Measurements from ENCODE around the gene ATF2.
"Not testable (repeated sequence)": the region's sequence is repeated elsewhere in the genome, so short reads cannot be mapped to it uniquely, and the experiment has no call there.

Gene ATF2

DNA sequence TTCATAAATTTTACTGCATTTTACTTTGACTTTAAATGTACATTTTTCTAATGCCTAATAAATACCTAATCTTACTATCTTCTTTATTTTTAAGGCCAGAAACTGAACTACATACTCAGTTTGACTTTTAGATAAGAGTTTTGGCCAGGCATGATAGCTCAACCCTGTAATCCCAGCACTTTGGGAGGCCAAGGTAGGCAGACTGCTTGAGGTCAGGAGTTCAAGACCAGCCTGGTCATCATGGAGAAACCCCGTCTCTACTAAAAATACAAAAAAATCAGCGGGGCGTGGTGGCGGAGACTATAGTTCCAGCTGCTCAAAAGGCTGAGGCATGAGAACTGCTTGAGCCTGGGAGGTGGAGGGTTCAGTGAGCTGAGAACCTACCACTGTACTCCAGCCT, 9.1 kb downstream of the ATF2 start:
- DNase-seq, result no peak

DNA sequence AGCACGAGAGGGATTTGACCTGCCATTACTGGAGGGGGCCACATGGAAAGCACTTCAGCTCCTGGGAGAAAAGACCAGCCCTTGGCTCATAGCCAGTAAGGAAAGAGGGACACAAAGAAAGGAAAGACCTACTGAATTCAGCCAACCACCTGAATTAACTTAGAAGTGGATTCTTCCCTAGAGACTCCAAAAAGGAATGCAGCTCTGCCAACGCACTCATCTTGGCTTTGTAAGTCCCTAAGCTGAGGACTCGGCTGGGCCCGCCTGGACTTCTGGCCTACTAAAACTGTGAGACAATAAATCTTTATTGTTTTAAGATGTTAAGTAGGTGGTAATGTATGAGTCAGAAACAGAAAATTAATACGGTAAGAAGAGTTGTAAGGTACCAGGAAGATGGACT, 11.5 kb downstream of the ATF2 start:
- no peak for DNase-seq

DNA sequence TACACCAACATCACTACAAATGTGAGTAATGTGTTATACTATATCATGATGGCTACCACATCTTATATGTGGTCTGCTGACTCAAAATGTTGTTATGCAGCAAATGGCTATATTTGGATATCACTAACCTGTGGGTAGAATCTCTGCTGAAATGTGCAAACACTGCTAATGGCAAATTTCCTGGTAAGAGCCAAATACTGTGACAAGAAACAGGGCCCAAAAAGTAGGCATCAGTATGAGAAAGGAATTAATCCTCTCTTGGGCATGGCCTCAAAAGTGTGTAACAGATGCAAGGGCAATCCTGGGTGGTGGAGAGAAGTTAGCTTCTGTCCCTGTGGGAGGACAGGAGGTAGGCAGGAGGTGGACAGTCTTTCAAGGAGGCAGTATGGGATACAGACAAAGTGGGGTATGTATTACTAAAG, 13.3 kb downstream of the ATF2 start:
- DNase-seq, result no peak

DNA sequence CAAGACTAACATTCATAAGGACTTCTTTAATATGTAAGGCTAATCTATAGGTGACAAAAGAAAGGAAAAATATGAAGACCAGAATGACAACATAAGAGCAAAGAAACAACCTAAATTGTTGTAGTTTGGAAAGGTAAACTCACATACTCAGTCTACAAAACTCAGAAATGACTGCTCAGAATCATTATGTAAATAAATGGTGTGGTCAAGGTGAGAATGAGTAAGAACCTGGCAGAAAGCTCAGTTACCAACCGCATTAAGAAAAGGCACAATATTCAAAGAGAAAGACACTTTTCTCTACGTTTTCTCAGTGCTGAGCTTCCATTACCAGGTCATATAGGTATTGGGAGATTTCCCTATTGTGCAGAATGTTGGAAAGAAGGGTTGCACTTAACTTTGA, 15.8 kb downstream of the ATF2 start:
- DNase-seq, result no peak

DNA sequence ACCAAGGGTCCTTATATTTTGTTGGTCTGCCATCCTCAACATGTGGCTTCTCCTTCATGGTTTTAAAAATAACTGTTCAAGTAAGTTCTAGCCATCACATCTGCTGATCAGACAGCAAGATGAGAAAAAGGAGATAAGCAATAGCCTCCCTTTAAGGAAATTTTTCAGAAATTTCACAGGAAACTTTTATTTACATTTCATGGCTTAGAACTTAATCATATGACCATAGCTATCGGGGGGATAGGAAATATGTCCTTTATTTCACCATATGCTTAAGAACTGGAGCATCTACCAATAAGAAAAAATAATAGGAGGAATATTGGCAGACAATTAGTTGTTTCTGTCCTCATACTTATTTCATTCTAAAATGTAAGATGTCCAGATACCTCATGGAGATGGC, 16.2 kb downstream of the ATF2 start:
- no peak for DNase-seq

DNA sequence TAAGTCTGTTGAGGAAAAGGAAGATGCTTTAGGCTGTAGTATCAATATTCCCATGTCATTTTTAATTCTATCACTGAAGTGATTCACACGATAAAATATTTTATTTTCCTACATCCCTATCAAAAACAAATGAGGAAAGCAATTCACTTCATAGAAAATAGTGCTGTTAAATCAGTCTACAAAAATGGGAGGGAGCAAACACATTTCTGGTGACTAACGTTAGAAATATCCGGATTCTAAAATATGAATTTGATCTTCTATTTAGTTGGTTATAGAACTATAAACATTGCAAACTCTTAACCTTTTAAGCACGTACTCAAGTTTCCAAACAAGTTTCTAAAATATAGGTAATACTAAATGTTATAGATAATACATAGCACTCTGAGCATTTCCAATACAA, 20.8 kb downstream of the ATF2 start:
- DNase-seq, result no peak

DNA sequence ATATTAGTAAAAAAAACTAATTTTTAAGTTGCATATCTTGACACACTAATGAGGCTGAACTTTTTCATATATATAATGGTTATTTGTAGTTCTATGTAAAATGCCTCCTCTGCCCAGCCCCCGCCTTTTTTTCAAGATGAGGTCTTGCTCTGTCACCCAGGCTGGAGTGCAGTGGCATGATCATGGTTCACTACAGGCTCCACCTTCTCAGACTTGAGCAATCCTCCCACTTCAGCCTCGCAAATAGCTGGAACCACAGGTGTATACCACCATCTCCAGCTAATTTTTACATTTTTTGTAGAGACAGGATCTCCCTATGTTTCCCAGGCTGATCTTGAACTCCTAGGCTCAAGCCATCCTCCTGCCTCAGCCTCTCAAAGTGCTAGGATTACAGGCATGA, 24.3 kb downstream of the ATF2 start:
- DNase-seq, result no peak

DNA sequence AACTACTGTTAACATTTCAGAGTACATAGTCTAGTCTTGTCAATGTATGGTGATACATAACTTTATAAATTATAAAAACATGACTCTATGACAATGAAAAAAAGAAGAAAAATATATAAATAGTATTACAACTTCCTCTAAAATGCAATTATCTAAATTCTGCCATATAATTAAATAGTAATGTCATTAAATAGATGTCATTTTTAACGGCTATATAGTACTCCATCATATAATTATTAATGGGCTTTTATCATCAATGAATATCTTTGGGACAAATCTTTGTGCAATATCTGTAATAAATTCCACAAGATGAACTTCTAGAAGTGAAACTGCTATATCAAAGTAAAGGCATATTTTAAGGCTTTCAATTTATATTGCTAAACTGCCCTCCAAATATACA, 24.8 kb downstream of the ATF2 start:
- no peak for DNase-seq

DNA sequence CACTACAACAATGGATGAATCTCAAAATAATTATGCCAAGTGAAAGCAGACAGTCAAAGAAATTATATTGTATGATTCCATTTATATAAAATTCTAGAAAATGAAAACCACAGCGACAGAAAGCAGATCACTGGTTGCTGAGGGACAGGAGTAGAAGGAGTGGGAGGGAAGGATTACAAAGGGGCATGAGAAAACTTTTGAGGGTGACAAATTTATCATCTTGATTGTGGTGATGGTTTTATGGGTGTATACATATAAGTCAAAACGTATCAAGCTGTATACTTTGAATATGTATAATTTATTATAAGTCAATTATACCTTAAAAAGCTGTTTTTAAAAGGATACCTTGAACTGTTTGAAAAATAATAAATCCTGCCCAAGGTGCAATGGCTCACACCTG, 27.7 kb downstream of the ATF2 start:
- no peak for DNase-seq

DNA sequence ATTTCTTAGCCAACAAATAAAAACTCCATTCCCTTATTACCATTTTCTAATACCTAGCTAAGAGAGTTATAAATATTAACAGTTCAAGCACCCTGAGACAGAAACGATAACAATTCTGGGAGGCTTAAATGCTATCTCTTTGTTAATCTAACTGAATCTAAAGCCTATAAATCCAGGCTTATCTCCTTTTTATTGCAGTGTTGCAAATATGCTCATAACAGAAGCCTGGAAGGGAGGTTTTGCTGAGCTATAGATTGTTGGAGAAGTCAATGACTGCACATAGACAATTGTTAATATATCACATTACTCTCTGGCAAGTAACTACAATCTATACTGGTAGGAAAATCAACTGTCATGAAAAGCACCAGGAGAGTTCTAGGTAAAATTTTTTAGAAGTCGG, 30.2 kb downstream of the ATF2 start:
- no peak for DNase-seq

DNA sequence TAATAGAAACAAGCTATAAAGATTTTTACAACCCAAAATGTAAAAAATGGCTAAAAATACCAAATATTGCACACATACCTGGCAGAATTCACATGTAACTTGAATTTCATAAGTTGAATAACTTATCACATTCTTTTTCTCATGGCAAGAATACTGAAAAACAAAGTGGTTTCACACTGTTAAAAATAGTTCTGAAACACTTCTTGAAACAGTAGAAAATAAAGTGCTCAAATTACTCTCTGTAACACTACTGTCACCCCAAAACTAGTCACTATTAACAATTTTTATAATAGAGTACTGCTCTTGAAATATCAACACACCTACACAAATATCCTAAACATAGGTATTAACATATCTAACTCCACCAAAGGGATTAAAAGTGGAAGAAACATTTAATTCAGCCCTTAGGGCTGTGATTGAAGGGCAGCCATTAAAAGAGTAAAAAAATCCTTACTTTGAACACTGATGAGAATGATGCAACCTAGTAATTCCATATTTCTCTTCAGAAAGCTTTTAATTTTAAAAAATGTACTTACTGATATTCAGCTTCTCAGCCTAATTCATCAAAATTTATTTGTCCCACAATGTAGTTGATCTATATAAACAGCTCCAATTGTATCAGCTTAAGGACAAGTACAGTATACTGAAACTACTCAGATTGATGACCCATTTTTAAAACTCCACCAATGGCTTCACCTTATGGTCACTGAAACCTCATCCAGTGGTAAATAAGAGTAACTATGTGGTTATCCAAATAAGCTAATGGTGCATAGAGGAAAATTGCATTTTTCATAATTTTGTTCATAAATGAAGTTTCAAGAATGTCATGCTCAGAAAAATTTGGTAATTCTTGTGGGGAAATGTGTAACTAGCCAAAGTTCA, 31.4 kb downstream of the ATF2 start:
- DNase-seq, result no peak

DNA sequence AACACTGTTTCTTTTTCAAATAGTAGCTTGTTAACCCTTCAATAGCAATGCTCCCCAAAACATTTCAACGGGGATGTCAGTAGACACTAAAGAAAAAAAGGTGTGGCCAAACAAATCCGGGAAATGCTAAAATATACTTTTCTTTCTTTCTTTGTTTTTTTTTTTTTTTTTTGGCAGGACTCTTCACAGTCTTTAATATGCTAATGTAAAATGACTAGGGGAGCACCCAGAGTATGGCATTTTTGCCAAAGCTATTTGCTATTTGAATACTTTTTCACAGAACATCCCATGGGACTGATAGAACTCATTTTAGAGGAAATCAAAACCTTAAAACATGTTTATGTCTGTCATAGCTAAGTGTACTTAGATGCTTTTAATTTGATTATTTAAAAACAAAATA, 32.1 kb downstream of the ATF2 start:
- DNase-seq, result no peak

DNA sequence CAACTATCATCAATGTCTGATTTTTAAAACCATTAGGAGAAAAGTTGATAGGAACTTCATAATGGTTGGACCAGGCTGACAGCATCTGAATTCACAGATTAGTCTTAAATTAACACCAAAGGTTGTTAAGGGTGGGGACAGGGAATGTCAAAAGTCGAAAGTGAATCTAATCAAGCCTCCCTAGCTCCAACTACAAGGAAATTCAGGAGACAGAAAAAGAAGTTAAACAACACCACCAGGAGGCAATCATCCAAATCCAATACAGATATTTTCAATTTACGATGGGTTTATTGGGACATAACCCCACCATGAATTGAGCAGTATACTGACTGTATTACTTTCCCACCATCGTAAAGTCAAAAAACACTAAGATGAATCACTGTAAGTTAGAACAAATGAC, 32.8 kb downstream of the ATF2 start:
- DNase-seq, result no peak

DNA sequence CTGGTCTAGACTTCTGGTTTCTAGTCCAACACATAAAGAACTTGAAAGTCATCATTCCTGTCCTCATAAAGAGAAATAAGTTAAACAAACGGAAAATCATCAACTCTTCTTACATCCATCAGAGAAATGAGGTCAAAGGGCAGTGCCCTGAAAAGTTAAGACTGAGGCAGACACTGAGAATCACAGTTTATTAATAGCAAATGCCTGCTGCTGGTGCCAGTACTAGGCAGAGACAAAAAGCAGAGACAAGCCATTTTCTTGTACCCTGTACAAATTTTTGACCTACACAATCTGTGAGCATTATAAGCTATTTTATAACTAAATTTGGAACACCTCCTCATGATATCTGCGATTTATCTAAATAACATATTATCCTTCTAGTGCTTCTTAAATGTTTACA, 36.8 kb downstream of the ATF2 start:
- DNase-seq, result no peak

DNA sequence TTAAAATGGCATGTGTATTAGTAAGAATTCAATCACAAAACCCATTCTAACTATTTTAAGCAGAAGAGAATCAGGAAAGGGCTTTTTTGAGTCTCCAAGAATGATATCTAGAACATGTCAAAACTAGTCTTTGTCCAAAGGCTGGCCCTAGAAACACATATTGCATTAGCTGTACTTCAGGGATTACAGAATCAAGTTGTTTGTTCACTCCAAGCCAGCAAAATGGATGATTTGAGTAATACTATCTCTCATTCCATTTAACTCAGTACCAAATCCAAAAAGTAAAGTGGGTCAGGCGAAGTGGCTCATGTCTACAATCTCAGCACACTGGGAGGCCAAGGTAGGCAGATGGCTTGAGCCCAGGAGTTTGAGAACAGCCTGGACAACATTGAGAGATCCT, 41.3 kb downstream of the ATF2 start:
- DNase-seq, result no peak

DNA sequence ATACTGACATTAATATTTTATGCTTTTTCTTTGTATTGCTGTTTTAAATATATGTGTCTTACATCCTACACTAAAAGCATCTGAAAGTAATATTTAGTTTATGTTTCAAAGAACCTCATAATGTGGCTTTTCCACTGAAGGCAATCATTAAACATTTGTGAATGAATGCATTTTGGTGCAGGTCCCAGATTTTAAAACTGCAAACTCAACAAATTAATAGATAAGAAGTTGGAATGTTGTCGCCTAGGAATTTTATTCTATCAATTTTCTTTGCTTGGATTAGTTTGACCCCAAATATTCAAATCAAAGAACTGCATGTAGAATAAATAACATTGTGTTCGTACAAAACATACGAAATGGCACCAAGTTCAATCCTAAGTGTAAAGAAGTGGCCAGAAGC, 44.7 kb downstream of the ATF2 start:
- no peak for DNase-seq

DNA sequence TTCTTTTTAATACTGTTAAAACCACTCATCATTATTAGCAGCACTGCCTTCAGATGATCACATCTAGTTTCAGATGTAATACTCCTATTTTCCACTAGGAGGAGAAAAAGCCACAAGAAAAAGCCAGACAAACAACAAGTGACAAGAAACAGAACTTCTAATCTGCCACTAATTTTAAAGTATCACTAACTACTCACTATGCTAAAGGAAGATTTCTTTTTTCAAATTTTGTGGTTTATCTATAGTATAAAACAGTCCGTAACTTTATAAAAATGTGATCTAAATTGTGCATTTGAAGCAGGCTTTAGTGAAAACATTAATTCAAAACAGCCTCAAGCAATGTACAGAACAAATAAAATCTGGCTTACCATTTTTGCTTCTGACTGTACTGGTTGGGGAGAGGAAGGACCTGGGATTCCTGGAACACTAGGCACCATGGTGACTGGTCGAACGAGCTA, 56.8 kb downstream of the ATF2 start:
- DNase-seq, result no peak

DNA sequence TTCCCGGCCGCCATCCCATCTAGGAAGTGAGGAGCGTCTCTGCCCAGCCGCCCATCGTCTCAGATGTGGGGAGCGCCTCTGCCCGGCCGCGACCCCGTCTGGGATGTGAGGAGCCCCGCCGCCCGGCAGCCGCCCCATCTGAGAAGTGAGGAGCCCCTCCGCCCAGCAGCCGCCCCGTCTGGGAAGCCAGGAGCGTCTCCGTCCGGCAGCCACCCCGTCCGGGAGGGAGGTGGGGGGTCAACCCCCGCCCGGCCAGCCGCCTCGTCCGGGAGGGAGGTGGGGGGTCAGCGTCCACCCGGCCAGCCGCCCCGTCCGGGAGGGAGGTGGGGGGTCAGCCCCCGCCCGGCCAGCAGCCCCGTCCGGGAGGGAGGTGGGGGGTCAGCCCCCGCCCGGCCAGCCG, 59.9 kb downstream of the ATF2 start:
- DNase-seq, result not testable (repeated sequence)

DNA sequence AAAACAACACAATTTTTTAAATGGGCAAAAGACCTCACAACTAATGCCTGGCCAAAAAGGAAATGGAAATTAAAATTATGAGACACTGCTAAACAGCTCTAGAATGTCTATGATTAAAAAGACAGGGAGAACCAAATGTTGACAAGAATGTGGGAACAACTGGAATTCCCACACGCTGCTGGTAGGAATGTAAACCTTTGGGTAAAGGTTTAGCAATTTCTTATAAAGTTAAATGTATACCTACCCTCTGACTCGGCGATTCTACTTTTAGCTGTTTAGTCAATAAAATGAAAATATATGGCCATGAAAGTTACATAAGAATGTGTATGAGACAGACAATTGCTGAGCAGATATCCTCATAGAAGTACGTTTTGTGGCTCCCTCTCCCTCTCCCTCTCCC, 60.9 kb downstream of the ATF2 start:
- DNase-seq, result no peak

DNA sequence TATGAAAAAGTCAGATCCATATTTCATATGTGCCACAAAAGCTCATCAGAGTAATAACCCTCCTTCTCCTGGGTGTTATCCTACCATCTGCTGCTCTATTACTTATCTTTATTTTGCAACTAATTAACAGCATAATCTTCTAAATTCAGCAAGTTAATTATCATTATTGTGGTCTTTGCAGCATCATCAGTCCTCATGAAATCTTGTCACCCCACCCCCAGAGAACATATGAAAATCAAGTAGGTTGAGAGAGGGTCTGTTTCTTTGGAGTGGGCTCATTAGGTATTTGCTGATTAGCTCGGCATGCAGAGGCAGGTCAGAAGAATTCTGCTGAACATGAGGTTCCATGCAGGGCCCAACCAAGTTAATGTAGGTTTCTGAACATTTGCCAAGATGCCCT, 64.8 kb downstream of the ATF2 start:
- no peak for DNase-seq

DNA sequence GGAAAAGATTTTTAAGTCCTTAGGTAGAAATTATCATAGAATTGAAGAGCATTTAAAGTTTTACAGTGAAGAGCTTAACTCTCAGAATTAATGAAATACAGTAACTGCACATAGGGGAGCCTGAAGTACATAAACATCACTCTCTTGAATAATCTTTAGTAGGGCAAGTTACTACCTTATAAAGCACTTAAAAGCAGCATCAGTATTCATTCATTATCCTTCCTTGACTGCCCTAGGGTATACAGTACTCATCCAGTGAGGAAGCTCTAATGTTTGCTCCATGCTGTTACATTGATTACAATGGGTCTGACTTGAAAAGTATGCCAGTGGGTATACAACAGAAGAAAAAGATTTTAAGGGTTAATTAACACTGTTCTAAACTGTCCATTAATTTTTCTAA, 66.5 kb downstream of the ATF2 start:
- DNase-seq, result no peak

DNA sequence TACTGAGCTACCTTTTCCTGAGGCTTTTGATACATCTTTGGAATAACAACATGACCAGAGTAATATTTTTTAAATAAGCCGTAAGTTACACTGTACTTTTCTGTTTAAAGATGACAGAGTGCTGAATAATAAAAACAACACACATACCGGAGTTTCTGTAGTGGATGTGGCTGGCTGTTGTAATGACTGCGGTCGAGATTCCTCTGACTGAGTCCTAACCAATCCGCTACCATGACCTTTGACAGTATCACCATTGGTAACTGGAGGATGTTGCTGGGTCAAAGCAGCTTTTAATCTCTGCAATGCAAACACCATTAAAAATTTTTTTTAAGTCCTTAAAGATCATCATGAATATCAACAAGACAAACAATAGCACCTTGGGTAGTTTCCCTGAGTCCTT, 70.7 kb downstream of the ATF2 start:
- no peak for DNase-seq

DNA sequence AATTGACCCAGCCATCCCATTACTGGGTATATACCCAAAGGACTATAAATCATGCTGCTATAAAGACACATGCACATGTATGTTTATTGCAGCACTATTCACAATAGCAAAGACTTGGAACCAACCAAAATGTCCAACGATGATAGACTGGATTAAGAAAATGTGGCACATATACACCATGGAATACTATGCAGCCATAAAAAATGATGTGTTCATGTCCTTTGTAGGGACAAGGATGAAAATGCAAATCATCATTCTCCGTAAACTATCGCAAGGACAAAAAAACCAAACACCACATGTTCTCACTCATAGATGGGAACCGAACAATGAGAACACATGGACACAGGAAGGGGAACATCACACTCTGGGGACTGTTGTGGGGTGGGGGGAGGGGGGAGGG, 83.9 kb downstream of the ATF2 start:
- not testable (repeated sequence) for DNase-seq

DNA sequence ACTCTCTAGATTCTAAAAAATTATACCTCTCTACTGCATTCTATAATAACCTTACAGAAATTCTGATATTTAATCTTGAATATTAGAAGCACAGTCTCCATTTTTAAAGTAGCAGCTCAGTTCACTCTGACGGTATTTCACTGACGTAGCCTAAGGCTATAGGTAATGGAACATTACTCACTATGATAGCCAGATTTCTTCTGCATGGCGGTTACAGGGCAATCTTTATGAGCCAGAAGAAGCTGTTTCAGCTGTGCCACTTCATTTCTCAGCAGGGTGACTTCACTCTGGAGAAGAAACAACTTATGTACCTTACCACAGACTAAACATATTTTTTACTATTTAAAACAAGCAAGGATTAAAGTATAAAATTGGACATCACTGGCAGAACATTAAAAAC, 87.5 kb downstream of the ATF2 start:
- no peak for DNase-seq

DNA sequence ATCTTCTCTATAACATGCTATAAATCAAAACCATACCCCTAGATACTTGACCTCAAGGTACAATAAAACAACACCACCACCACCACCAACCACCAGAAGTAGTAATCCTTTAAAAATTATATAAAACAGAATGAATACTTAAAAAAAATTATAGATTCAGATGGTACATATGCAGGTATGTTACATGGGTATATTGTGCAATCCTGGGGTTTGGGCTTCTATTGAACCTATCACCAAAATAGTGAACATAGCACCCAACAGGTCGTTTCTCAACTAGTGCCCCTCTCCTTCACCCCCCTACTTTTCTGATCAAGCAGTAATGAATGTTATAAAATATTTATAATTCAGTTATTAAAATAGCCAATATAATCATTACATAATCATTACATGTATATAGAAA, 91.7 kb downstream of the ATF2 start:
- no peak for DNase-seq

Measured in stimulated activated CD4-positive, alpha-beta T cell treated with anti-CD3 and anti-CD28 coated beads, Interleukin-2, amount 100 ng/mL, for 24 hours (primary cell).